ENCODE measurements around the gene HINT3.
"Not testable (repeated sequence)": the region's sequence is repeated elsewhere in the genome, so short reads cannot be mapped to it uniquely, and the experiment has no call there.

Gene HINT3

DNA sequence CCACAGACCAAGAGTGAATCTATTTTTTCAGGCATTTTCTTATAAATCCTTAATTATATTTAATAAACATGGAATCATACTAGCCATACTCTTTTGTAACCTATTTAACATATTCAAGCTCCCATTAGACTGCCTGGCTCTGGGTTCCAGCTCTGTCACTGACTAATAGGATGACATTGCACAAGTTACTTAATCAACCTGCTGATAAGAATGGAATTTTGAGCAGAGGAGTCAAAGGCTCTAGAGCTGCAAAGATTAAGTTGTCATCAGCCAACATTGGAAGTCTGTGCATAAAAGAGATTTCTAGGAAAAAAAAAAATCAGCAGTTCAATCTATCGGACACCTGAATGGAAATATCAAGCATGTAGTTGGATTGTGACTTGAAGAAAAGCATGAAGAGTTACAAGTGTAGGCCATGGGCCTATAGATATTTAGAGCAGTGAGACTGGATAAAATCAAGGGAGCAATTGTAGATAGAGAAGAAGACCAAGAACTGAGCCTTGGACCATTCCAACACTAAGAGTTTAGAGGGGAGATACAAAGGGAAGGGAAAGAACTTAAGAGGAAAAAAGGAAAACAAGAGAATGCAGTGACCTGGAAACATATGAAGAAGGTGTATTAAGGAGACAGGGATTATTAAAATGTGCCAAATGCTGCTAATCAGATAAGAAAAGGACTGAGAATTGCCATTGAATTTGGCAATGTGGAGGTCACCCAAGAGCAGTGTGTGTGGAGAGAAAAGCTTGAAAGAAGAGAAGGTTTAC, 11.0 kb upstream of the HINT3 start:
- no peak for TF ChIP-seq CTCF (IDR thresholded peaks at IDR 0.05; ENCODE audit: low read depth, low read length, missing control alignments)
- in situ Hi-C loops (cut with HindIII; ENCODE audit: low sequenced_read_pairs) = no loop called here

GRCh38 chr6:125947615-125948014, 9.0 kb upstream of the HINT3 start:
- H3K4me3 ChIP-seq (ENCODE audit: low read depth, low read length) = no peak overlapping the region
- TF ChIP-seq CTCF (IDR thresholded peaks at IDR 0.05; ENCODE audit: low read depth, low read length, missing control alignments) = no peak
- no peak for DNase-seq (ENCODE audit: low read depth)
- in situ Hi-C loops (cut with HindIII; ENCODE audit: low sequenced_read_pairs) = no loop called here

More for the DNA sequence above, 11.0 kb upstream of the HINT3 start:
- no peak overlapping the region for H3K4me3 ChIP-seq (ENCODE audit: low read depth, low read length)
- DNase-seq (ENCODE audit: low read depth) = no peak

DNA sequence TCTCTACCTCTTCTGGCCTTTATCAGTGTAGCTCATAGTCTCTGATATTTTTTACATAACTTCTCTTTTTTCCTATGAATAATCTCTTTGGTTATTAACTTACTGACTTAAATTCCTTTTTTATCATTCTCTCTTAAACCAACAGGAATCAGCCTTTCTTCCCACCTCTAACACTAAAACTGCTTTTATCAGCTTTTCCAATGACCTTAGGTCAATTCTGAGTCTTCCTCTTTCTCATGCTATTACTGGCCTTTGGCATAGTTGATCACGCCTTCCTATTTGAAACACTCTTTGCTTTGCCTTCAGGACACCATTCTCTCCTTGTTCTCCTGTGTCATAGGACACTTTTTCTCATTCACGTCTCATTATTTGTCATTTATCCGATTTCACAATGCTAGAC, 8.1 kb upstream of the HINT3 start:
- in situ Hi-C loops (cut with HindIII; ENCODE audit: low sequenced_read_pairs) = no loop called here
- TF ChIP-seq CTCF (IDR thresholded peaks at IDR 0.05; ENCODE audit: low read depth, low read length, missing control alignments) = no peak
- DNase-seq (ENCODE audit: low read depth) = no peak
- no peak overlapping the region for H3K4me3 ChIP-seq (ENCODE audit: low read depth, low read length)

DNA sequence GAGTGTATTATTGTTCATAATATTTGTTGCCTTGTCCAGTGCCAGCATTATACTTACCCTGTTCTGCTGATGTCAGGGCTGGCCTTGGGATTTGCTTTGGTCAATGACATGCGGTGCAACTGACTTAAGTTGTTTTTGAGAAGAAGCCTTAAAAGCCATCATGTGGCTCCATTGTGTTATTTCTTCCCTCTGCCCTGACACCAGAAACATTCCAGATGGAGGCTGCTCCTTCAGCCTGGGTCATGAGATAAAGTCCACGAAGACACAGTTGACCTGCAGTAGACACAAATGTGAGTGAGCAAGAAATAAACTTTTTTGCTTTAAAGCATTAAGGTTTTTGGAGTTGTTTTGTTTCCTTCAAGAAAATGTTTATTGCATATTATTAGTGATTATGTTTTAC, 7.5 kb upstream of the HINT3 start:
- in situ Hi-C loops (cut with HindIII; ENCODE audit: low sequenced_read_pairs) = no loop called here
- no peak overlapping the region for H3K4me3 ChIP-seq (ENCODE audit: low read depth, low read length)
- no peak for DNase-seq (ENCODE audit: low read depth)
- TF ChIP-seq CTCF (IDR thresholded peaks at IDR 0.05; ENCODE audit: low read depth, low read length, missing control alignments) = no peak

GRCh38 chr6:125950293-125950692, 6.3 kb upstream of the HINT3 start:
- H3K4me3 ChIP-seq (ENCODE audit: low read depth, low read length) = no peak overlapping the region
- in situ Hi-C loops (cut with HindIII; ENCODE audit: low sequenced_read_pairs) = loop anchor here (25.0 kb wide), 1 partner anchor 163 kb away; the partner anchor contains the start of gene NCOA7
- TF ChIP-seq CTCF (IDR thresholded peaks at IDR 0.05; ENCODE audit: low read depth, low read length, missing control alignments) = no peak
- no peak for DNase-seq (ENCODE audit: low read depth)

- in situ Hi-C loops (cut with HindIII; ENCODE audit: low sequenced_read_pairs) = loop anchor here (25.0 kb wide), 1 partner anchor 163 kb away; the partner anchor contains the start of gene NCOA7
- not testable (repeated sequence) for DNase-seq (ENCODE audit: low read depth); H3K4me3 ChIP-seq (ENCODE audit: low read depth, low read length)
Observed at GRCh38 chr6:125950716-125951115, 5.9 kb upstream of the HINT3 start.

DNA sequence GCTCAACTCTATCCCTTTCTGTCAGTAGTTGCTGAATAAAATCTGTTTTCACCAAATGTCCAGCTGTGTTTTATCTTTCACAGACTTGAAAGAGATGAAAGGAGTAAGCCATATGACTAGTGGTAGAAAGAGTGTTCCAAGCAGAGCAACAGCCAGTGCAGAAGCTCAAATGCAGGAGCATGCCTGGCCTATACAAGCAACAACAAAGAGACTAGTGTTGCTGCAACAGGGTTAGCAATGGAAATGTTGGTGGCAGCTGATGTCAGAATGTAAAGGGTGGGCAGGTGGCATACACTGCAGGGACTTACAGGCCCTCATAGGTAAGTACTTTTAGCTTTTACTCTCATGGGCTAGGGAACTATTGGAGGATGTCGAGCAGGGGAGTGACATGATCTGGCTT, 5.2 kb upstream of the HINT3 start:
- in situ Hi-C loops (cut with HindIII; ENCODE audit: low sequenced_read_pairs) = loop anchor here (25.0 kb wide), 1 partner anchor 164 kb away; the partner anchor contains the start of gene NCOA7
- DNase-seq (ENCODE audit: low read depth) = no peak
- no peak overlapping the region for H3K4me3 ChIP-seq (ENCODE audit: low read depth, low read length)
- no peak for TF ChIP-seq CTCF (IDR thresholded peaks at IDR 0.05; ENCODE audit: low read depth, low read length, missing control alignments)
